Liver (tissue), 3 donors: ENCODE measurements around the gene GRAMD4.

ENCODE experiments used
- EGR1 ChIP-seq, 2 donors: IDR thresholded peaks; 2 replicates each; pipeline ENCODE4 v1.6.1; 2016 to 2018; ENCODE audit warnings: antibody characterized with exemption in 2 of 2, low read depth in 2 of 2
- FOXA1 ChIP-seq: IDR thresholded peaks from 2 replicates; pipeline ENCODE4 v1.6.1; 2016; ENCODE audit warnings: antibody characterized with exemption
- GABPA ChIP-seq, 2 donors: IDR thresholded peaks in 1 of 2; conservative IDR thresholded peaks in 1 of 2; 2 replicates each; pipeline ENCODE4 v1.6.1; 2016; ENCODE audit warnings: antibody characterized with exemption in 2 of 2, mild to moderate bottlenecking in 1 of 2, moderate library complexity in 1 of 2
- RAD21 ChIP-seq, 2 donors: IDR thresholded peaks; 2 replicates each; pipeline ENCODE4 v1.6.1; 2016; ENCODE audit warnings: antibody characterized with exemption in 2 of 2, mild to moderate bottlenecking in 2 of 2
- RXRA ChIP-seq, 2 donors: IDR thresholded peaks; 2 replicates each; pipeline ENCODE4 v1.6.1; 2017 to 2018; ENCODE audit warnings: antibody characterized with exemption in 2 of 2, mild to moderate bottlenecking in 1 of 2
- SP1 ChIP-seq: IDR thresholded peaks from 2 replicates; pipeline ENCODE4 v1.6.1; 2018; ENCODE audit warnings: antibody characterized with exemption, mild to moderate bottlenecking
- TAF1 ChIP-seq: conservative IDR thresholded peaks from 2 replicates; pipeline ENCODE4 v1.6.1; 2016; ENCODE audit warnings: antibody characterized with exemption, mild to moderate bottlenecking
- TF ChIP-seq, protein P1 (sequence below): IDR thresholded peaks from 2 replicates; pipeline ENCODE4 v1.6.1; 2016; ENCODE audit warnings: antibody characterized with exemption, mild to moderate bottlenecking
- TF ChIP-seq, protein P2 (sequence below): fragments of 150-350 bp; IDR thresholded peaks from 2 replicates; pipeline ENCODE4 v1.5.1; 2017; ENCODE audit warnings: improper control_type of control experiment, low read depth, low read length; ENCODE audit not compliant: missing input control
- TF ChIP-seq, protein P3 (sequence below): IDR thresholded peaks from 2 replicates; pipeline ENCODE4 v1.6.1; 2016; ENCODE audit warnings: antibody characterized with exemption
- TF ChIP-seq, protein P4 (sequence below): IDR thresholded peaks from 2 replicates; pipeline ENCODE4 v1.6.1; 2016; ENCODE audit warnings: antibody characterized with exemption
- donor health status: healthy.
- donor health status: healthy.

DNA sequence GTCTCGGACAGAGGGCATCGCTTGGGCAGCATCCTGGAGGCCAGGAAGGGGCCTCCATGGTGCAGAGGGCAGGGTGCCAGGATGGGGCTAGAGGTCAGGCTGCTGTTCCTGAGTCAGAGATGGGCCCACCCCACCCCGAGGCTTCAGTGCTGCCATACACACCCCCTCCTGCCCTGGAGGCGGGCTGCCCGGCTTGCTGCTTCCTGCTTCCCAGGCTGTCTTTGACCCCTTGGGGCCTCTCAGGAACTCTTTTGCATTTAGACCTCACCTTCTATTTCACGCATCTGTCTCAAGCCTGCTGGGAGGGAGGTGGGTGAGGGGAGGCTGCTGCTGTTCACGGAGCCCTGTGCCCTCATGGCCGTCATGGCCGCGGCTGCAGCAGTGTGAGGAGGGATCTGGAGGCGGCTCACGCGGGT, 6.6 kb upstream of the GRAMD4 start:
- TF ChIP-seq RAD21 (IDR thresholded peaks at IDR 0.05), result no peak
- TF ChIP-seq, protein P1, sequence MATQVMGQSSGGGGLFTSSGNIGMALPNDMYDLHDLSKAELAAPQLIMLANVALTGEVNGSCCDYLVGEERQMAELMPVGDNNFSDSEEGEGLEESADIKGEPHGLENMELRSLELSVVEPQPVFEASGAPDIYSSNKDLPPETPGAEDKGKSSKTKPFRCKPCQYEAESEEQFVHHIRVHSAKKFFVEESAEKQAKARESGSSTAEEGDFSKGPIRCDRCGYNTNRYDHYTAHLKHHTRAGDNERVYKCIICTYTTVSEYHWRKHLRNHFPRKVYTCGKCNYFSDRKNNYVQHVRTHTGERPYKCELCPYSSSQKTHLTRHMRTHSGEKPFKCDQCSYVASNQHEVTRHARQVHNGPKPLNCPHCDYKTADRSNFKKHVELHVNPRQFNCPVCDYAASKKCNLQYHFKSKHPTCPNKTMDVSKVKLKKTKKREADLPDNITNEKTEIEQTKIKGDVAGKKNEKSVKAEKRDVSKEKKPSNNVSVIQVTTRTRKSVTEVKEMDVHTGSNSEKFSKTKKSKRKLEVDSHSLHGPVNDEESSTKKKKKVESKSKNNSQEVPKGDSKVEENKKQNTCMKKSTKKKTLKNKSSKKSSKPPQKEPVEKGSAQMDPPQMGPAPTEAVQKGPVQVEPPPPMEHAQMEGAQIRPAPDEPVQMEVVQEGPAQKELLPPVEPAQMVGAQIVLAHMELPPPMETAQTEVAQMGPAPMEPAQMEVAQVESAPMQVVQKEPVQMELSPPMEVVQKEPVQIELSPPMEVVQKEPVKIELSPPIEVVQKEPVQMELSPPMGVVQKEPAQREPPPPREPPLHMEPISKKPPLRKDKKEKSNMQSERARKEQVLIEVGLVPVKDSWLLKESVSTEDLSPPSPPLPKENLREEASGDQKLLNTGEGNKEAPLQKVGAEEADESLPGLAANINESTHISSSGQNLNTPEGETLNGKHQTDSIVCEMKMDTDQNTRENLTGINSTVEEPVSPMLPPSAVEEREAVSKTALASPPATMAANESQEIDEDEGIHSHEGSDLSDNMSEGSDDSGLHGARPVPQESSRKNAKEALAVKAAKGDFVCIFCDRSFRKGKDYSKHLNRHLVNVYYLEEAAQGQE, result no peak
- TF ChIP-seq, protein P2, sequence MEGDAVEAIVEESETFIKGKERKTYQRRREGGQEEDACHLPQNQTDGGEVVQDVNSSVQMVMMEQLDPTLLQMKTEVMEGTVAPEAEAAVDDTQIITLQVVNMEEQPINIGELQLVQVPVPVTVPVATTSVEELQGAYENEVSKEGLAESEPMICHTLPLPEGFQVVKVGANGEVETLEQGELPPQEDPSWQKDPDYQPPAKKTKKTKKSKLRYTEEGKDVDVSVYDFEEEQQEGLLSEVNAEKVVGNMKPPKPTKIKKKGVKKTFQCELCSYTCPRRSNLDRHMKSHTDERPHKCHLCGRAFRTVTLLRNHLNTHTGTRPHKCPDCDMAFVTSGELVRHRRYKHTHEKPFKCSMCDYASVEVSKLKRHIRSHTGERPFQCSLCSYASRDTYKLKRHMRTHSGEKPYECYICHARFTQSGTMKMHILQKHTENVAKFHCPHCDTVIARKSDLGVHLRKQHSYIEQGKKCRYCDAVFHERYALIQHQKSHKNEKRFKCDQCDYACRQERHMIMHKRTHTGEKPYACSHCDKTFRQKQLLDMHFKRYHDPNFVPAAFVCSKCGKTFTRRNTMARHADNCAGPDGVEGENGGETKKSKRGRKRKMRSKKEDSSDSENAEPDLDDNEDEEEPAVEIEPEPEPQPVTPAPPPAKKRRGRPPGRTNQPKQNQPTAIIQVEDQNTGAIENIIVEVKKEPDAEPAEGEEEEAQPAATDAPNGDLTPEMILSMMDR, result no peak
- no peak for TF ChIP-seq TAF1
- no peak for TF ChIP-seq GABPA (IDR thresholded peaks at IDR 0.05 in 1 of 2, conservative IDR thresholded peaks at IDR 0.05 in 1 of 2)
- TF ChIP-seq FOXA1, result no peak
- no peak for TF ChIP-seq SP1
- TF ChIP-seq, protein P3, sequence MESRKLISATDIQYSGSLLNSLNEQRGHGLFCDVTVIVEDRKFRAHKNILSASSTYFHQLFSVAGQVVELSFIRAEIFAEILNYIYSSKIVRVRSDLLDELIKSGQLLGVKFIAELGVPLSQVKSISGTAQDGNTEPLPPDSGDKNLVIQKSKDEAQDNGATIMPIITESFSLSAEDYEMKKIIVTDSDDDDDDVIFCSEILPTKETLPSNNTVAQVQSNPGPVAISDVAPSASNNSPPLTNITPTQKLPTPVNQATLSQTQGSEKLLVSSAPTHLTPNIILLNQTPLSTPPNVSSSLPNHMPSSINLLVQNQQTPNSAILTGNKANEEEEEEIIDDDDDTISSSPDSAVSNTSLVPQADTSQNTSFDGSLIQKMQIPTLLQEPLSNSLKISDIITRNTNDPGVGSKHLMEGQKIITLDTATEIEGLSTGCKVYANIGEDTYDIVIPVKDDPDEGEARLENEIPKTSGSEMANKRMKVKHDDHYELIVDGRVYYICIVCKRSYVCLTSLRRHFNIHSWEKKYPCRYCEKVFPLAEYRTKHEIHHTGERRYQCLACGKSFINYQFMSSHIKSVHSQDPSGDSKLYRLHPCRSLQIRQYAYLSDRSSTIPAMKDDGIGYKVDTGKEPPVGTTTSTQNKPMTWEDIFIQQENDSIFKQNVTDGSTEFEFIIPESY, result no peak
- no peak for TF ChIP-seq RXRA (IDR thresholded peaks at IDR 0.05)
- TF ChIP-seq EGR1 (IDR thresholded peaks at IDR 0.05; ENCODE audit: low read depth in 2 of 2), result no peak
- TF ChIP-seq, protein P4, sequence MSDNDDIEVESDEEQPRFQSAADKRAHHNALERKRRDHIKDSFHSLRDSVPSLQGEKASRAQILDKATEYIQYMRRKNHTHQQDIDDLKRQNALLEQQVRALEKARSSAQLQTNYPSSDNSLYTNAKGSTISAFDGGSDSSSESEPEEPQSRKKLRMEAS, result no peak
